GM23338 (cell line): ENCODE measurements around the gene TMEM107.

ENCODE experiments used
- EZH2 ChIP-seq: fragments of 200-600 bp; sonication (generic); IDR thresholded peaks from one replicate; pipeline ENCODE4 v1.8.0; 2017; ENCODE audit warnings: antibody characterized with exemption, mild to moderate bottlenecking, low read depth; ENCODE audit not compliant: unreplicated experiment
- POLR2AphosphoS5 ChIP-seq: IDR thresholded peaks from 2 replicates; pipeline ENCODE4 v1.6.1; 2016; ENCODE audit warnings: antibody characterized with exemption, low read depth
- ZNF114 ChIP-seq: fragments of 250-450 bp; sonication (Bioruptor Pico); IDR thresholded peaks from 2 replicates; pipeline ENCODE4 v1.5.0; 2020; ENCODE audit warnings: mild to moderate bottlenecking, moderate library complexity
- TF ChIP-seq, protein P1 (sequence below), 2 experiments: fragments of 200-600 bp in 1 of 2; sonication (generic) in 1 of 2; conservative IDR thresholded peaks; 2 replicates each; pipeline versions ENCODE4 v1.5.1 to v1.6.1; 2016 to 2017; ENCODE audit warnings: antibody characterized with exemption in 2 of 2, low read depth in 2 of 2, mild to moderate bottlenecking in 2 of 2, moderate library complexity in 1 of 2
- TF ChIP-seq, protein P2 (sequence below): IDR thresholded peaks from one replicate; pipeline ENCODE4 v1.6.1; 2018; ENCODE audit warnings: antibody characterized with exemption; ENCODE audit not compliant: unreplicated experiment

DNA sequence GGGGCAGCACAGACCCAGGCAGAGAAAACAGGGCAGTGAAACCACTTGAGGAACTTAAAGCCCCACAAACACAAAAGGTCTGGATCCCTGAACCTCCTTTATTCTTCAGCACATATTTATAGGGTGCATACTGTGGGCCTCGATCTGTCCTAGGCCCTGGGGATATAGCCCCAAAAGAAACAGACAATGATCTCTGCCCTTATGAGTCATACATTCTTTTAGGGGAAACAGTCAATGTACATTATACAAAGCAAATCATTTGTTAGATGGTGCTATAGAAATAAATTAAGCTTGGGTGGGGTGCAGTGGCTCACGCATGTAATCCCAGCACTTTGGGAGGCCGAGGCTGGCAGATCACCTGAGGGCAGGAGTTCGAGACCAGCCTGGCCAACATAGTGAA is 42.2 kb downstream of the TMEM107 start:
- TF ChIP-seq, protein P1, sequence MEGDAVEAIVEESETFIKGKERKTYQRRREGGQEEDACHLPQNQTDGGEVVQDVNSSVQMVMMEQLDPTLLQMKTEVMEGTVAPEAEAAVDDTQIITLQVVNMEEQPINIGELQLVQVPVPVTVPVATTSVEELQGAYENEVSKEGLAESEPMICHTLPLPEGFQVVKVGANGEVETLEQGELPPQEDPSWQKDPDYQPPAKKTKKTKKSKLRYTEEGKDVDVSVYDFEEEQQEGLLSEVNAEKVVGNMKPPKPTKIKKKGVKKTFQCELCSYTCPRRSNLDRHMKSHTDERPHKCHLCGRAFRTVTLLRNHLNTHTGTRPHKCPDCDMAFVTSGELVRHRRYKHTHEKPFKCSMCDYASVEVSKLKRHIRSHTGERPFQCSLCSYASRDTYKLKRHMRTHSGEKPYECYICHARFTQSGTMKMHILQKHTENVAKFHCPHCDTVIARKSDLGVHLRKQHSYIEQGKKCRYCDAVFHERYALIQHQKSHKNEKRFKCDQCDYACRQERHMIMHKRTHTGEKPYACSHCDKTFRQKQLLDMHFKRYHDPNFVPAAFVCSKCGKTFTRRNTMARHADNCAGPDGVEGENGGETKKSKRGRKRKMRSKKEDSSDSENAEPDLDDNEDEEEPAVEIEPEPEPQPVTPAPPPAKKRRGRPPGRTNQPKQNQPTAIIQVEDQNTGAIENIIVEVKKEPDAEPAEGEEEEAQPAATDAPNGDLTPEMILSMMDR (conservative IDR thresholded peaks at IDR 0.05; ENCODE audit: low read depth in 2 of 2), result no peak
- TF ChIP-seq, protein P2, sequence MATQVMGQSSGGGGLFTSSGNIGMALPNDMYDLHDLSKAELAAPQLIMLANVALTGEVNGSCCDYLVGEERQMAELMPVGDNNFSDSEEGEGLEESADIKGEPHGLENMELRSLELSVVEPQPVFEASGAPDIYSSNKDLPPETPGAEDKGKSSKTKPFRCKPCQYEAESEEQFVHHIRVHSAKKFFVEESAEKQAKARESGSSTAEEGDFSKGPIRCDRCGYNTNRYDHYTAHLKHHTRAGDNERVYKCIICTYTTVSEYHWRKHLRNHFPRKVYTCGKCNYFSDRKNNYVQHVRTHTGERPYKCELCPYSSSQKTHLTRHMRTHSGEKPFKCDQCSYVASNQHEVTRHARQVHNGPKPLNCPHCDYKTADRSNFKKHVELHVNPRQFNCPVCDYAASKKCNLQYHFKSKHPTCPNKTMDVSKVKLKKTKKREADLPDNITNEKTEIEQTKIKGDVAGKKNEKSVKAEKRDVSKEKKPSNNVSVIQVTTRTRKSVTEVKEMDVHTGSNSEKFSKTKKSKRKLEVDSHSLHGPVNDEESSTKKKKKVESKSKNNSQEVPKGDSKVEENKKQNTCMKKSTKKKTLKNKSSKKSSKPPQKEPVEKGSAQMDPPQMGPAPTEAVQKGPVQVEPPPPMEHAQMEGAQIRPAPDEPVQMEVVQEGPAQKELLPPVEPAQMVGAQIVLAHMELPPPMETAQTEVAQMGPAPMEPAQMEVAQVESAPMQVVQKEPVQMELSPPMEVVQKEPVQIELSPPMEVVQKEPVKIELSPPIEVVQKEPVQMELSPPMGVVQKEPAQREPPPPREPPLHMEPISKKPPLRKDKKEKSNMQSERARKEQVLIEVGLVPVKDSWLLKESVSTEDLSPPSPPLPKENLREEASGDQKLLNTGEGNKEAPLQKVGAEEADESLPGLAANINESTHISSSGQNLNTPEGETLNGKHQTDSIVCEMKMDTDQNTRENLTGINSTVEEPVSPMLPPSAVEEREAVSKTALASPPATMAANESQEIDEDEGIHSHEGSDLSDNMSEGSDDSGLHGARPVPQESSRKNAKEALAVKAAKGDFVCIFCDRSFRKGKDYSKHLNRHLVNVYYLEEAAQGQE, result no peak
- TF ChIP-seq POLR2AphosphoS5, result no peak
- no peak for TF ChIP-seq ZNF114 (CRISPR knock-in tag)
- no peak for TF ChIP-seq EZH2
